GM12872 (cell line): Measurements from ENCODE around the gene PLCH1.

Experiments
- CTCF ChIP-seq: IDR thresholded peaks from 3 replicates; pipeline ENCODE4 v1.5.1; 2011; ENCODE audit warnings: low read depth, mild to moderate bottlenecking, low read length, moderate library complexity; ENCODE audit not compliant: insufficient read depth

PLCH1 gene

GRCh38 chr3:155512867-155513261 lies 232.0 kb downstream of the PLCH1 start:
- no peak for TF ChIP-seq CTCF

GRCh38 chr3:155512175-155512866 lies 232.6 kb downstream of the PLCH1 start:
- no peak for TF ChIP-seq CTCF

DNA sequence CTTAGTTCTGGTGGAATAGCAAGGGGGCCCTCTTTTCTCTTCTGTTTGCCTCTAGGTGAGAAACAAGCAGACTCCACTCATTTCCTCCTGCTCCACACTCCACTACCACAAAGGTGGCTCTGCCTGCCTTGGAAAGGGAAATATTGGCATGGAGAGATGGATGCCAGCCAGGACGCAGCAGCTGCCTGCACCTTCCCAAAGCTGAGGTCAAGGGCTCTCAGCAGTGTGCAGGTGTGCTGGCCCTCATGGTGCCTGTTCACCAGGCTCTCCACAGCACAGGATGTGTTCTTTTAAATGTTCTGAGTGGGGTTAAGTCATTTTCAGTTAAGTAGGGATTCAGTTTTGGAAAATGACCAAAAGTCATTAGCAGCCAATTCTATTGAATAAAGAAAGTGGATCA lies 240.2 kb downstream of the PLCH1 start:
- TF ChIP-seq CTCF: no peak

- no peak for TF ChIP-seq CTCF
Measured at GRCh38 chr3:155502630-155503029, 242.2 kb downstream of the PLCH1 start.

GRCh38 chr3:155500194-155500818 lies 244.6 kb downstream of the PLCH1 start:
- no peak for TF ChIP-seq CTCF

DNA sequence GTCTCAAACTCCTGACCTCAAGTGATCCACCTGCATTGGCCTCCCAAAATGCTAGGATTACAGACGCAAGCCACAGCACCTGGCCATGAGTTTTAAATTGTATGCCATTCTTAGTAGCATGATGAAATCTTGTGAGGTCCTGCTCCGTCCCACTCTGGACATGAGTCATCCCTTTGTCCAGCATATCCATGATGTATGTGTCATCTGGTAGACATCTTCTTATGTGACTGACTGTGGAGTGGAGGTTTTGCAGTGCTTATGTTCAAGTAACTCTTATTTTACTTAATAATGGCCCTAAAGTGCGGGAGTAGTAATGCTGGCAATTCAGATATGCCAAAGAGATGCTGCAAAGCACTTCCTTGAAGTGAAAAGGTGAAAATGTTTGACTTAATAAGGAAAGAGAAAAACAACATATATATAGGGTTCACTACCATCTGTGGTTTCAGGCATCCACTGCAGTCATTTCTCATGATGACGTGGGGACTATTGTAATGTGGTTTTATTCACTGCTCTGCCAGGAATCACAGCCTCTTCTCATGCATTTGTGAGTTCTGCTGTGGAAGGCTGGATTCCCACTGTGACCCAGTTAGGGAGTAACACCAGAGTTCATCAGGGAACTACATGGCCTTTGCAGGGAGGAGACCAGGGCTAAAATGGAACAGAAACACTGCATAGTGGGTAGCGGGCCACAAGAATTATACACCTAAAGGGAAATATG lies 246.8 kb downstream of the PLCH1 start:
- TF ChIP-seq CTCF: no peak

DNA sequence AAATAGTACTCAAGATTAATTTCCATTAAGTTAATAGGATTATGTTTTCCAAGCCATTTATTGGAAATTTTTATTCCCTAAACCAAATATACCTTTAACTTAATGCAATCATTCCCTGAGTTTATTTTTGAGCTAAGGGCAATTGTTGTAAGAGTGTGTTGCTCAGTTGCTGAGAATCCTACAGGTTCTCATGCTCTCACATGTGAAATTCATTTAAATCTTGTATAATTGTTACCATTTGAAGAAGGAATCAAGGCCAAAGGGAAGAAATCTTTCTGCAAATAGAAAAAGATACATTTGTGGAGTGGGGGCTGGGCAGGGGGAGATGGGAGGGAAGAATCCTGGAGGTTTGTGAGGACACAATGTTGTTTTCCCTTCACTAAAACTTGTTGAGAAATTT lies 248.7 kb downstream of the PLCH1 start:
- no peak for TF ChIP-seq CTCF
